ENCODE data around the gene UMAD1. TPM values are rescaled to one million over a fixed set of nuclear protein-coding genes. Genes with fewer than 3 reads are reported as not detected.

Gene UMAD1
- 19.2 TPM for total RNA-seq

- DNase-seq (ENCODE audit: low spot score), result peak; percentile 99
Measured at GRCh38 chr7:7640221-7641128, at the start of gene UMAD1. TSS of gene UMAD1 (plus strand) at chr7:7640752. CDS start at chr7:7673372, 32,620 bp downstream.

- DNase-seq (ENCODE audit: low spot score), result no peak
Measured at GRCh38 chr7:7595451-7595850, 45.1 kb upstream of the UMAD1 start.

- DNase-seq (ENCODE audit: low spot score), result no peak
Measured at GRCh38 chr7:7596176-7596575, 44.4 kb upstream of the UMAD1 start.

GRCh38 chr7:7607010-7607409 lies 33.5 kb upstream of the UMAD1 start:
- DNase-seq (ENCODE audit: low spot score), result no peak

GRCh38 chr7:7609330-7609729 lies 31.2 kb upstream of the UMAD1 start:
- DNase-seq (ENCODE audit: low spot score), result no peak

- no peak for DNase-seq (ENCODE audit: low spot score)
Measured at GRCh38 chr7:7612519-7612918, 28.0 kb upstream of the UMAD1 start.

GRCh38 chr7:7613210-7613609 lies 27.3 kb upstream of the UMAD1 start:
- no peak for DNase-seq (ENCODE audit: low spot score)

- no peak for DNase-seq (ENCODE audit: low spot score)
Measured at GRCh38 chr7:7614018-7614741, 26.4 kb upstream of the UMAD1 start.

GRCh38 chr7:7617550-7617949 lies 23.0 kb upstream of the UMAD1 start:
- no peak for DNase-seq (ENCODE audit: low spot score)

- no peak for DNase-seq (ENCODE audit: low spot score)
Measured at GRCh38 chr7:7618410-7618809, 22.1 kb upstream of the UMAD1 start.

GRCh38 chr7:7620236-7620635 lies 20.3 kb upstream of the UMAD1 start:
- no peak for DNase-seq (ENCODE audit: low spot score)

GRCh38 chr7:7620644-7621210 lies 19.8 kb upstream of the UMAD1 start:
- DNase-seq (ENCODE audit: low spot score), result no peak

GRCh38 chr7:7628476-7628875 lies 12.1 kb upstream of the UMAD1 start:
- no peak for DNase-seq (ENCODE audit: low spot score)

- DNase-seq (ENCODE audit: low spot score), result no peak
Measured at GRCh38 chr7:7630626-7631329, 9.8 kb upstream of the UMAD1 start.

- DNase-seq (ENCODE audit: low spot score), result no peak
Measured at GRCh38 chr7:7639421-7639820, 1.1 kb upstream of the UMAD1 start.

- peak; percentile 44 for DNase-seq (ENCODE audit: low spot score)
Measured at GRCh38 chr7:7639847-7640220, 718 bp upstream of the UMAD1 start.

- DNase-seq (ENCODE audit: low spot score), result no peak
Measured at GRCh38 chr7:7641129-7641663, 644 bp downstream of the UMAD1 start.

- DNase-seq (ENCODE audit: low spot score), result no peak
Measured at GRCh38 chr7:7642081-7642480, 1.5 kb downstream of the UMAD1 start.

- no peak for DNase-seq (ENCODE audit: low spot score)
Measured at GRCh38 chr7:7647495-7648036, 7.0 kb downstream of the UMAD1 start.

GRCh38 chr7:7650682-7651206 lies 10.2 kb downstream of the UMAD1 start:
- DNase-seq (ENCODE audit: low spot score), result no peak

GRCh38 chr7:7651479-7651878 lies 10.9 kb downstream of the UMAD1 start:
- DNase-seq (ENCODE audit: low spot score), result no peak

Data from ureter (tissue), 1 donor.